GM12891 (cell line): ENCODE data around the gene SLC5A12. TPM values are rescaled to one million over a fixed set of nuclear protein-coding genes. Genes with fewer than 3 reads are reported as not detected.

Experiments used
- DNase-seq: peaks from one replicate; pipeline ENCODE4 v3.0.0; 2011; ENCODE audit warnings: low spot score; ENCODE audit not compliant: insufficient read length
- FAIRE-seq: peaks from 2 replicates; lab custom pipeline; 2011; peaks lifted over from hg19 to GRCh38; lab: Jason Lieb, UNC
- PAX5 ChIP-seq: IDR thresholded peaks from 2 replicates; pipeline ENCODE4 v1.6.1; 2011; ENCODE audit warnings: low read length, moderate library complexity, mild to moderate bottlenecking; ENCODE audit not compliant: insufficient read depth, severe bottlenecking
- POLR2A ChIP-seq: IDR thresholded peaks from 2 replicates; pipeline ENCODE4 v1.6.1; 2011; ENCODE audit warnings: low read depth, low read length, control low read depth
- POLR2AphosphoS5 ChIP-seq: IDR thresholded peaks from 2 replicates; pipeline ENCODE4 v1.6.1; 2011; ENCODE audit warnings: low read depth, low read length, control low read depth
- POU2F2 ChIP-seq: IDR thresholded peaks from 2 replicates; pipeline ENCODE4 v1.6.1; 2011; ENCODE audit warnings: low read depth, mild to moderate bottlenecking, control low read depth, low read length, moderate library complexity
- SPI1 ChIP-seq: IDR thresholded peaks from 2 replicates; pipeline ENCODE4 v1.6.1; 2011; ENCODE audit warnings: low read depth, low read length, control low read depth
- TAF1 ChIP-seq: IDR thresholded peaks from 2 replicates; pipeline ENCODE4 v1.6.1; 2011; ENCODE audit warnings: low read depth, low read length, control low read depth
- polyA plus RNA-seq: library from polyadenylated mRNA; unstranded; fragments of >200 nt; gene quantifications from one replicate; pipeline ENCODE4 v1.2.1, GENCODE V29; 2012; ENCODE audit warnings: low read depth, missing spikeins, inconsistent platforms; ENCODE audit not compliant: missing spikeins

SLC5A12 gene
- polyA plus RNA-seq = not detected

- DNase-seq (no peak), FAIRE-seq (no peak)
- TF ChIP-seq POLR2AphosphoS5 (no peak), TAF1 (no peak), PAX5 (no peak), SPI1 (no peak), POU2F2 (no peak), POLR2A (no peak)
Observed at GRCh38 chr11:26721948-26722475, at the start of gene SLC5A12. TSS of gene SLC5A12 (minus strand) at chr11:26722060. CDS start at chr11:26721714, 346 bp downstream.

DNA sequence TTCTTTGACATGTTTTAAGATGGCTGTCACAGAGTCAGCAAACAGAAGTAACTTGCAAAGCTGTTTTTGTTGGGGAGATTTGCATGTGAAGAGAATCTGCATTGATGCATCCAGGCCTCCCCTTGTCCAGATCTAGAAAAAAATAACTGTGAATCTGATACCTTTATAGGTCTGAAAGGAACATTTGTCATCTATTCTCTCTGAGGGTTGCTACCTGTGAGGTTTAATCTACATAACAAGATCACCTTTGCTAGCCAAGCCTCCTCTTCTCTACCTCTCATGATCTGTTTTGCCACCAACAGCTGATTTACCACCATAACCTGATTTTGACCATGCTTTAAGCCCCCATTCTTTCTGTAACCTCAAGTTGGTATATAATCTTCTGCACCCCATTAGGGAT is 47.2 kb upstream of the SLC5A12 start:
- DNase-seq = no peak
- no peak for TF ChIP-seq POLR2A
- no peak for TF ChIP-seq PAX5
- TF ChIP-seq POU2F2 = no peak
- TF ChIP-seq TAF1 = no peak
- TF ChIP-seq POLR2AphosphoS5 = no peak
- TF ChIP-seq SPI1 = no peak
- FAIRE-seq = no peak

GRCh38 chr11:26767060-26767459 is 45.2 kb upstream of the SLC5A12 start:
- TF ChIP-seq TAF1 (no peak), SPI1 (no peak), POU2F2 (no peak), POLR2A (no peak), PAX5 (no peak), POLR2AphosphoS5 (no peak)
- no peak for FAIRE-seq
- no peak for DNase-seq

GRCh38 chr11:26765323-26765722 is 43.5 kb upstream of the SLC5A12 start:
- DNase-seq (no peak), FAIRE-seq (no peak)
- TF ChIP-seq TAF1 = no peak
- TF ChIP-seq POLR2AphosphoS5 = no peak
- TF ChIP-seq PAX5 = no peak
- no peak for TF ChIP-seq SPI1
- no peak for TF ChIP-seq POLR2A

- TF ChIP-seq POU2F2 = no peak
- TF ChIP-seq POLR2AphosphoS5 = no peak
- TF ChIP-seq POLR2A = no peak
- TF ChIP-seq TAF1 = no peak
- TF ChIP-seq SPI1 = no peak
- TF ChIP-seq PAX5 = no peak
- no peak for DNase-seq
- FAIRE-seq = no peak
Observed at GRCh38 chr11:26764825-26765224, 43.0 kb upstream of the SLC5A12 start.

GRCh38 chr11:26764315-26764714 is 42.5 kb upstream of the SLC5A12 start:
- TF ChIP-seq POU2F2 (no peak), POLR2A (no peak), TAF1 (no peak), PAX5 (no peak), POLR2AphosphoS5 (no peak), SPI1 (no peak)
- FAIRE-seq (no peak), DNase-seq (no peak)

GRCh38 chr11:26762089-26762488 is 40.2 kb upstream of the SLC5A12 start:
- TF ChIP-seq PAX5 = no peak
- no peak for TF ChIP-seq POLR2AphosphoS5
- TF ChIP-seq POLR2A = no peak
- no peak for TF ChIP-seq TAF1
- TF ChIP-seq POU2F2 = no peak
- no peak for TF ChIP-seq SPI1
- DNase-seq (no peak), FAIRE-seq (no peak)

GRCh38 chr11:26761361-26761809 is 39.5 kb upstream of the SLC5A12 start:
- no peak for TF ChIP-seq POLR2AphosphoS5
- no peak for TF ChIP-seq TAF1
- TF ChIP-seq PAX5 = no peak
- no peak for TF ChIP-seq POU2F2
- TF ChIP-seq SPI1 = no peak
- TF ChIP-seq POLR2A = no peak
- DNase-seq (no peak), FAIRE-seq (no peak)

GRCh38 chr11:26757995-26758394 is 36.1 kb upstream of the SLC5A12 start:
- no peak for TF ChIP-seq PAX5
- no peak for FAIRE-seq
- no peak for DNase-seq

DNA sequence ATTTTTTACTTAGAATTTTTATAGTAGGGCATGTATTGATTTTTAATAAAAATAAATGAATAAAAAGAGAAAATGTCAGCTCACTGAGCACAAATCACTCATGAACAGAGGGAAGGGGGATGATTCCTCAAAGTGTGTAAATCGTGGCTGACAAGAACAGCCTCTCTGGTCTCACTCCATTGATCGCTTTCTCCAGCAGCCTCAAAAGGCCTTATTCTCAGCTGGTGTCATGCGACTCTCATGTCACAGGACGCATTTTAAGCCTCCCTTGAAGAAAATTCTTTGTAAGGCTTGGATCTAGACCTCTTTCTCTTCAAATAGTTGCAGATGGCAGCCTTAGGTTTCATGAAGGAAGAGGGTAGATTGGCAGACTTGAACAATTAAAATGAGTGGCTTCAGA is 33.9 kb upstream of the SLC5A12 start:
- DNase-seq (no peak), FAIRE-seq (no peak)
- TF ChIP-seq POU2F2 (no peak), POLR2AphosphoS5 (no peak), POLR2A (no peak), PAX5 (no peak), TAF1 (no peak), SPI1 (no peak)
